K562 (cell line): Measurements from ENCODE around the gene ROPN1L. TPM values are rescaled to one million over a fixed set of nuclear protein-coding genes. Genes with fewer than 3 reads are reported as not detected.

Experiments
- ATAC-seq: fragments of 200-7000 bp; cut with Tn5 transposase; 3 replicates; pipeline ENCODE4 v1.9.1; 2020; ENCODE audit warnings: moderate library complexity
- BruUV-seq: library from RNA; stranded (reverse); fragments of 400-500 nt; replicated peaks from 2 replicates; lab custom pipeline; 2021; lab: Mats Ljungman, UMichigan
- CTCF ChIA-PET: fragments of 300-600 bp; formaldehyde crosslinking; extraction: SDS; loops from one replicate; lab custom pipeline; 2021; ENCODE audit warnings: low intra/inter-chr PET ratio; lab: Yijun Ruan, JAX
- POLR2A ChIA-PET: fragments of 300-600, 350-650 bp; sonication (Branson Sonifier 250); formaldehyde crosslinking; extraction: SDS; loops from one replicate; lab custom pipeline; 2021; ENCODE audit warnings: antibody characterized with exemption, inconsistent platforms; lab: Yijun Ruan, JAX
- DNase-seq, 4 experiments: peaks; one replicate each; pipeline versions ENCODE4 v3.0.0 to v3.0.0-alpha.2; 2011 to 2018; ENCODE audit warnings: low spot score in 3 of 4, mixed read lengths in 3 of 4; ENCODE audit errors: extremely low read depth in 1 of 4
- FAIRE-seq: peaks from 2 replicates; lab custom pipeline; 2011; peaks lifted over from hg19 to GRCh38; lab: Jason Lieb, UNC
- H2AFZ ChIP-seq: 2 replicates; pipeline ENCODE4 v1.6.0; 2011; ENCODE audit warnings: low read depth, low read length, control low read depth, inconsistent platforms
- H3K27ac ChIP-seq: fragments of 200-600 bp; 3 replicates; pipeline ENCODE4 v1.8.0; 2011; ENCODE audit warnings: low read depth, mild to moderate bottlenecking, control low read depth, inconsistent platforms, low read length, moderate library complexity, mixed read lengths; ENCODE audit errors: extremely low read depth
- H3K27me3 ChIP-seq, 2 experiments: fragments of 300-600 bp in 1 of 2; 2 replicates in 1 of 2; 3 replicates in 1 of 2; pipeline versions ENCODE4 v1.6.0 to v1.8.0; 2011; ENCODE audit warnings: inconsistent platforms in 2 of 2, low read length in 2 of 2, mild to moderate bottlenecking in 1 of 2, mixed read lengths in 1 of 2, moderate library complexity in 1 of 2; ENCODE audit not compliant: control insufficient read depth in 2 of 2, insufficient read depth in 2 of 2
- H3K36me3 ChIP-seq: fragments of 300-600 bp; 3 replicates; pipeline ENCODE4 v1.8.0; 2011; ENCODE audit warnings: mild to moderate bottlenecking, low read length, inconsistent platforms; ENCODE audit not compliant: control insufficient read depth, insufficient read depth
- H3K4me1 ChIP-seq, 2 experiments: fragments of 200-600 bp in 1 of 2; replicated peaks in 1 of 2; 2 replicates in 1 of 2; 3 replicates in 1 of 2; pipeline versions ENCODE4 v1.5.1 to v1.8.0; 2011; ENCODE audit warnings: inconsistent platforms in 2 of 2, low read length in 2 of 2, mild to moderate bottlenecking in 1 of 2, mixed read lengths in 1 of 2, moderate library complexity in 1 of 2; ENCODE audit not compliant: control insufficient read depth in 2 of 2, insufficient read depth in 2 of 2
- H3K4me2 ChIP-seq: 2 replicates; pipeline ENCODE4 v1.6.1; 2011; ENCODE audit warnings: low read length, control low read depth, inconsistent platforms, mixed read lengths; ENCODE audit not compliant: insufficient read depth
- H3K4me3 ChIP-seq: fragments of 200-600 bp; sonication (generic), shearing (Covaris generic); 2 replicates; pipeline ENCODE4 v1.5.1; 2016; ENCODE audit warnings: control low read depth, inconsistent platforms
- H3K79me2 ChIP-seq: fragments of 200-600 bp; 3 replicates; pipeline ENCODE4 v1.8.0; 2011; ENCODE audit warnings: low read length, inconsistent platforms; ENCODE audit not compliant: control insufficient read depth, insufficient read depth
- H3K9ac ChIP-seq, 2 experiments: 2 replicates each; pipeline versions ENCODE4 v1.6.0 to v1.6.1; 2011; ENCODE audit warnings: low read depth in 2 of 2, low read length in 2 of 2, control low read depth in 1 of 2, inconsistent platforms in 1 of 2, mild to moderate bottlenecking in 1 of 2, mixed read lengths in 1 of 2; ENCODE audit not compliant: insufficient read depth in 1 of 2
- H3K9me1 ChIP-seq: one replicate; pipeline ENCODE4 v1.6.0; 2011; ENCODE audit warnings: inconsistent platforms, mild to moderate bottlenecking, low read length, moderate library complexity; ENCODE audit not compliant: control insufficient read depth, insufficient read depth
- H3K9me3 ChIP-seq: replicated peaks from 2 replicates; pipeline ENCODE4 v1.5.1; 2011; ENCODE audit warnings: low read depth, low read length, inconsistent platforms; ENCODE audit not compliant: control insufficient read depth, insufficient read depth
- H4K20me1 ChIP-seq: replicated peaks from 2 replicates; pipeline ENCODE4 v1.6.1; 2011; ENCODE audit warnings: low read length, inconsistent platforms, mixed read lengths; ENCODE audit not compliant: control insufficient read depth, insufficient read depth
- BDP1 ChIP-seq: IDR thresholded peaks from 3 replicates; pipeline ENCODE4 v1.6.1; 2011; ENCODE audit not compliant: insufficient read length, insufficient read depth
- C11orf30 ChIP-seq: fragments of 450-650 bp; IDR thresholded peaks from 2 replicates; pipeline ENCODE4 v1.6.1; 2016; ENCODE audit warnings: low read depth, mild to moderate bottlenecking
- CBX5 ChIP-seq: IDR thresholded peaks from 2 replicates; pipeline ENCODE4 v1.6.1; 2014; ENCODE audit warnings: low read depth, borderline replicate concordance
- CHD1 ChIP-seq: fragments of 200-600 bp; sonication (generic); IDR thresholded peaks from one replicate; pipeline ENCODE4 v1.6.1; 2012; ENCODE audit warnings: mild to moderate bottlenecking, moderate library complexity, low read length, inconsistent platforms
- GATA2 ChIP-seq: sonication (generic); formaldehyde crosslinking; IDR thresholded peaks from 2 replicates; pipeline ENCODE4 v1.4.0; 2020; ENCODE audit warnings: mild to moderate bottlenecking, missing genetic modification reagents
- MAFF ChIP-seq: IDR thresholded peaks from 2 replicates; pipeline ENCODE4 v1.6.1; 2012; ENCODE audit warnings: low read length, improper control_type of control experiment
- MAFG ChIP-seq: fragments of 450-650 bp; conservative IDR thresholded peaks from 2 replicates; pipeline ENCODE4 v1.6.1; 2016; ENCODE audit warnings: missing genetic modification characterization, missing compliant biosample characterization
- MNT ChIP-seq, 2 experiments: fragments of 450-650 bp; conservative IDR thresholded peaks; 2 replicates each; pipeline ENCODE4 v1.6.1; 2017; ENCODE audit warnings: mild to moderate bottlenecking in 2 of 2, moderate library complexity in 2 of 2
- NFE2 ChIP-seq: IDR thresholded peaks from 2 replicates; pipeline ENCODE4 v1.6.1; 2014; ENCODE audit warnings: antibody characterized with exemption, low read depth
- NR4A1 ChIP-seq, 2 experiments: fragments of 250-450 bp in 1 of 2; fragments of 450-650 bp in 1 of 2; sonication (Bioruptor Pico) in 1 of 2; IDR thresholded peaks; 2 replicates each; pipeline versions ENCODE4 v1.4.0 to v1.6.1; 2016 to 2020; ENCODE audit warnings: mild to moderate bottlenecking in 2 of 2, missing compliant biosample characterization in 1 of 2, missing genetic modification characterization in 1 of 2, moderate library complexity in 1 of 2
- PURB ChIP-seq: sonication (generic); formaldehyde crosslinking; IDR thresholded peaks from 2 replicates; pipeline ENCODE4 v1.9.0; 2021; ENCODE audit warnings: low read depth, mild to moderate bottlenecking, missing genetic modification reagents
- RBM17 ChIP-seq: fragments of 200-400 bp; formaldehyde crosslinking; IDR thresholded peaks from 2 replicates; pipeline ENCODE4 v1.6.1; 2017; ENCODE audit warnings: low read depth, mild to moderate bottlenecking, low read length, borderline replicate concordance
- WHSC1 ChIP-seq: IDR thresholded peaks from one replicate; pipeline ENCODE4 v1.6.1; 2012; ENCODE audit warnings: low read length, control low read depth, inconsistent platforms
- ZBED1 ChIP-seq: IDR thresholded peaks from 2 replicates; pipeline ENCODE4 v1.6.1; 2014
- ZBTB1 ChIP-seq: sonication (generic); formaldehyde crosslinking; IDR thresholded peaks from 2 replicates; pipeline ENCODE4 v1.8.1; 2023; ENCODE audit warnings: missing genetic modification reagents, low read depth, mild to moderate bottlenecking, borderline replicate concordance
- ZNF316 ChIP-seq: fragments of 450-650 bp; IDR thresholded peaks from 2 replicates; pipeline ENCODE4 v1.6.1; 2016
- WGBS: fragments of 100-300 bp; shearing (Covaris generic); methylation state at CpG from one replicate; pipeline ENCODE4 v1.1.6; 2016; ENCODE audit warnings: low coverage, mixed read lengths; ENCODE audit not compliant: insufficient coverage; ENCODE audit errors: missing lambda C conversion rate; 5-methylcytosine and 5-hydroxymethylcytosine counted together
- in situ Hi-C: fragments of 300-500 bp; cut with MboI; formaldehyde crosslinking; loops from 4 replicates; pipeline ENCODE4 v1.15.0; 2018; ENCODE audit warnings: inconsistent platforms, mixed read lengths
- intact Hi-C: fragments of 100-400 bp; cut with micrococcal nuclease; formaldehyde crosslinking; loops from 2 replicates; pipeline ENCODE4 v1.14.2; 2022
- polyA plus RNA-seq, 8 experiments: library from polyadenylated mRNA; depleted of rRNA in 4 of 8; stranded (reverse) in 5 of 8; unstranded in 3 of 8; fragments of >200 nt; fragmentation: Nextera tagmentation in 2 of 8; fragmentation: Illumina TruSeq in 1 of 8; extraction: Ambion mirVana in 2 of 8; extraction: Trizol in 1 of 8; gene quantifications; 2 replicates each; pipeline versions ENCODE4 v1.2.1 to v1.2.3, GENCODE V29; 2011 to 2014; ENCODE audit warnings: inconsistent platforms in 1 of 8, missing spikeins in 1 of 8
- total RNA-seq, 7 experiments: library from RNA; depleted of rRNA in 6 of 7; stranded (reverse); fragments of >200 nt in 6 of 7; fragmentation: Illumina TruSeq in 2 of 7; extraction: Trizol in 2 of 7; gene quantifications; 2 replicates each; pipeline versions ENCODE4 v1.2.1 to v1.2.3, GENCODE V29; 2011 to 2021; ENCODE audit warnings: low replicate concordance in 1 of 7

ROPN1L gene
- total and polyA plus RNA-seq, 9 of the 15 experiments (the other 6 are each of a cell fraction or from before 2014, with no cell fraction given) = 0.04 to 0.85 (median 0.24) TPM; not detected in 3

DNA sequence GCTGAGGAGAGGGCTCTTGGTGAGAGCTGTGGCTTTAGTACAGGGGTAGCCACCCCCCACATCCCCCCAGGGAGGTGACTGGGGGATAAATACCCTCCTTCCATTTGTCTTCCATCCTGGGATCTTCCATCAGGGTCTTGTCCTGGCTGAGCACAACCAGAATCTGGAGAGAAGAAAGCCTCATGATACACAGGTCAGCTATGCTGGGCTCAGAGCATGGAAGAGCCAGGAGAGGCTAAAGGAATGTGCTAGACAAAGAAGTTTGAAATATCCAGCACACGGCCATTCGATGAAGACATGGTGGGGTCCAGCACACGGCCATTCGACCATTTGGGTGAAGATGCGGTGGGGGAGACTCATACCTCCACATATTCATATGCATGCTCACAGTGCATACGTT is 30.0 kb downstream of the ROPN1L start:
- in situ Hi-C loops (loop anchor here (25.0 kb wide), 1 partner anchor 691 kb away; no protein-coding TSS in a partner anchor), intact Hi-C loops (no loop called here)
- BruUV-seq = no TSS peak
- DNase-seq = no peak
- CTCF ChIA-PET = no interaction called here
- TF ChIP-seq ZBTB1 (CRISPR knock-in tag) (no peak), BDP1 (no peak), RBM17 (no peak)
- TF ChIP-seq, all 486 proteins: peak for 0
- Histone ChIP-seq H3K4me3 (no peak overlapping the region), H3K9ac (no peak overlapping the region), H3K9me3 (no peaks in the 10 kb centered on the region), H3K9me1 (no peaks in the 10 kb centered on the region), H2AFZ (no peak overlapping the region), H3K27ac (no peak overlapping the region), H3K4me1 (no peaks in the 10 kb centered on the region), H3K79me2 (no peaks in the 10 kb centered on the region), H3K4me2 (no peak overlapping the region), H3K27me3 (peaks cover 63 to 68% of the 10 kb centered on the region in 2 experiments), H4K20me1 (0 out of 2 replicates have a peak, but pooled peaks cover under 1% of the 10 kb centered on the region), H3K36me3 (no peaks in the 10 kb centered on the region)
- WGBS = 3% methylated on average over 6 of the region's 6 CpGs
- ATAC-seq = no peak
- no peak for FAIRE-seq
- POLR2A ChIA-PET = no interaction called here

DNA sequence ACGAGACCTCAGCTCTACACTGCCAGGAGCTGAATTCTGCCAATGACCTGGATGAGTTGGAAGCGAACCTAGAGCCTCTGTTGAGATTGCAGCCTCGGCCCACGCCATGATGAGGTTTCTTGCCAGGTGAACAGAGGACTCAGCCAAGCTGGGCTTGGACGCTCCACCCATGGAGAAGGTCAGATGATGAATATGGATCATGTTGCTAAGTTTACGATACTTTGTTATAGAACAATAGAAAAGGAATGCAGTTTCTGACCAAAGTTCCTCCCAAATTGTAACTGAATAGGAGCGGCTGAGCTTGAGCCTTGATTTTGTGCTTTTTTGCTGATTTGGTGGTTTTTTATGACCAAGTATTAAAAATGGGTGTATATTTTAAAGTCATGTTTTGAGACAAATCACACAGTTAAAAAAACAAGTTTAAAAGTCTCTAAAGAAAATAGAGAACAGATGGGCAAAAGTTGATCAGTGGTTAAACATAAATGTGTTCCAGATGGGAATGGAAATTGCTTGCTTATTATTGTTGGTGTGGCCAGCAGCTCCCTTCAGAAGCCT is 32.9 kb downstream of the ROPN1L start:
- no peak overlapping the region for H3K4me3 ChIP-seq
- no peaks in the 10 kb centered on the region for H4K20me1 ChIP-seq
- DNase-seq (no peak), FAIRE-seq (no peak), ATAC-seq (no peak)
- no peak overlapping the region for H3K9ac ChIP-seq
- H3K79me2 ChIP-seq = no peaks in the 10 kb centered on the region
- in situ Hi-C loops = loop anchor here (25.0 kb wide), 1 partner anchor 688 kb away; no protein-coding TSS in a partner anchor
- 5% methylated on average over 7 of the region's 7 CpGs for WGBS
- no peaks in the 10 kb centered on the region for H3K4me1 ChIP-seq
- H3K4me2 ChIP-seq = no peak overlapping the region
- no peaks in the 10 kb centered on the region for H3K36me3 ChIP-seq
- no peaks in the 10 kb centered on the region for H3K9me1 ChIP-seq
- H3K9me3 ChIP-seq = no peaks in the 10 kb centered on the region
- intact Hi-C loops = no loop called here
- H3K27ac ChIP-seq = no peak overlapping the region
- H3K27me3 ChIP-seq = peaks cover 65 to 77% of the 10 kb centered on the region in 2 experiments
- H2AFZ ChIP-seq = no peak overlapping the region
- ChIA-PET CTCF (no interaction called here), POLR2A (interaction anchor here (0.7 to 1.4 kb wide), 5 partner anchors 10 to 153 kb away, joined by 3 to 4 read pairs (median 3); no protein-coding TSS in a partner anchor)
- BruUV-seq = no TSS peak
- no peak for TF ChIP-seq NFE2
- no peak for TF ChIP-seq PURB (CRISPR knock-in tag)
- no peak for TF ChIP-seq WHSC1
- TF ChIP-seq MAFF = peak; percentile 37; the same call in 1 of the 2 replicates
- peak; percentile 70 for TF ChIP-seq ZNF316
- TF ChIP-seq NR4A1 (CRISPR knock-in tag; IDR thresholded peaks at IDR 0.05) = no peak
- TF ChIP-seq NR4A1 (tag; IDR thresholded peaks at IDR 0.05) = no peak
- peak; percentile 50; the same call in 1 of the 2 replicates for TF ChIP-seq MAFG (tag)
- no peak for TF ChIP-seq CBX5
- TF ChIP-seq CHD1 = no peak
- no peak for TF ChIP-seq MNT (conservative IDR thresholded peaks at IDR 0.05)
- no peak for TF ChIP-seq ZBED1
- no peak for TF ChIP-seq GATA2
- TF ChIP-seq C11orf30 = peak; percentile 64
